ENCODE measurements around the gene PRKG1. TPM values are rescaled to one million over a fixed set of nuclear protein-coding genes. Genes with fewer than 3 reads are reported as not detected.
"Not testable (repeated sequence)": the region's sequence is repeated elsewhere in the genome, so short reads cannot be mapped to it uniquely, and the experiment has no call there.

The PRKG1 gene
- total RNA-seq, 1 experiment from 2014 or later, result 0.09 TPM

- BruUV-seq (replicated peaks), result no TSS peak
- Histone ChIP-seq H3K9me3 (no peaks in the 10 kb centered on the region), H3K4me1 (no peaks in the 10 kb centered on the region), H3K27me3 (replicated peaks; ENCODE audit: control insufficient read depth, insufficient read depth, low read length) (no peaks in the 10 kb centered on the region), H3K36me3 (ENCODE audit: control insufficient read depth, insufficient read depth, low read length) (no peaks in the 10 kb centered on the region), H3K4me3 (ENCODE audit: low read depth, low read length) (no peak overlapping the region)
- no peaks in the 10 kb centered on the region for H3K4me1 Mint-ChIP-seq (ENCODE audit: low read depth, unreplicated experiment)
- DNase-seq, result no peak
- intact Hi-C loops (cut with micrococcal nuclease; ENCODE audit: unreplicated experiment), result no loop called here
- ChIA-PET CTCF (no interaction called here), POLR2A (no interaction called here)
- no peak for TF ChIP-seq CTCF (IDR thresholded peaks at IDR 0.05; ENCODE audit: insufficient read depth in 1 of 2, low read depth in 1 of 2, low read length in 1 of 2, severe bottlenecking in 1 of 2, unreplicated experiment in 1 of 2)
- no peaks in the 10 kb centered on the region for H3K36me3 Mint-ChIP-seq (ENCODE audit: insufficient read depth, unreplicated experiment)
- H3K27me3 Mint-ChIP-seq (ENCODE audit: insufficient read depth, unreplicated experiment), result peaks cover 8% of the 10 kb centered on the region
- no peak overlapping the region for H3K4me3 Mint-ChIP-seq (ENCODE audit: unreplicated experiment)
- H3K27ac Mint-ChIP-seq (ENCODE audit: unreplicated experiment), result no peak overlapping the region
- H3K9me3 Mint-ChIP-seq (ENCODE audit: unreplicated experiment), result no peaks in the 10 kb centered on the region
Measured at GRCh38 chr10:51445588-51445987, 371.3 kb downstream of the PRKG1 start.

- DNase-seq, result no peak
- no peaks in the 10 kb centered on the region for H3K4me1 ChIP-seq
- no peak overlapping the region for H3K4me3 ChIP-seq (ENCODE audit: low read depth, low read length)
- intact Hi-C loops (cut with micrococcal nuclease; ENCODE audit: unreplicated experiment), result no loop called here
- H3K27me3 ChIP-seq (replicated peaks; ENCODE audit: control insufficient read depth, insufficient read depth, low read length), result no peaks in the 10 kb centered on the region
- H3K36me3 ChIP-seq (ENCODE audit: control insufficient read depth, insufficient read depth, low read length), result no peaks in the 10 kb centered on the region
- CTCF ChIA-PET, result no interaction called here
- no peaks in the 10 kb centered on the region for H3K4me1 Mint-ChIP-seq (ENCODE audit: low read depth, unreplicated experiment)
- POLR2A ChIA-PET, result no interaction called here
- H3K27me3 Mint-ChIP-seq (ENCODE audit: insufficient read depth, unreplicated experiment), result peaks cover 10% of the 10 kb centered on the region
- H3K4me3 Mint-ChIP-seq (ENCODE audit: unreplicated experiment), result no peak overlapping the region
- no peaks in the 10 kb centered on the region for H3K9me3 ChIP-seq
- no peaks in the 10 kb centered on the region for H3K9me3 Mint-ChIP-seq (ENCODE audit: unreplicated experiment)
- H3K27ac Mint-ChIP-seq (ENCODE audit: unreplicated experiment), result no peak overlapping the region
- no TSS peak for BruUV-seq (replicated peaks)
- TF ChIP-seq CTCF (IDR thresholded peaks at IDR 0.05; ENCODE audit: insufficient read depth in 1 of 2, low read depth in 1 of 2, low read length in 1 of 2, severe bottlenecking in 1 of 2, unreplicated experiment in 1 of 2), result no peak
- no peaks in the 10 kb centered on the region for H3K36me3 Mint-ChIP-seq (ENCODE audit: insufficient read depth, unreplicated experiment)
Measured at GRCh38 chr10:51447119-51447518, 372.8 kb downstream of the PRKG1 start.

GRCh38 chr10:51455762-51456161 lies 381.5 kb downstream of the PRKG1 start:
- BruUV-seq (replicated peaks); H3K27ac Mint-ChIP-seq (ENCODE audit: unreplicated experiment); CTCF ChIA-PET; H3K27me3 ChIP-seq (replicated peaks; ENCODE audit: control insufficient read depth, insufficient read depth, low read length); H3K4me3 ChIP-seq (ENCODE audit: low read depth, low read length); H3K9me3 ChIP-seq; DNase-seq; H3K36me3 ChIP-seq (ENCODE audit: control insufficient read depth, insufficient read depth, low read length); POLR2A ChIA-PET; intact Hi-C loops (cut with micrococcal nuclease; ENCODE audit: unreplicated experiment); H3K27me3 Mint-ChIP-seq (ENCODE audit: insufficient read depth, unreplicated experiment); H3K4me1 Mint-ChIP-seq (ENCODE audit: low read depth, unreplicated experiment); H3K4me3 Mint-ChIP-seq (ENCODE audit: unreplicated experiment); H3K4me1 ChIP-seq; H3K36me3 Mint-ChIP-seq (ENCODE audit: insufficient read depth, unreplicated experiment): not testable (repeated sequence)
- H3K9me3 Mint-ChIP-seq (ENCODE audit: unreplicated experiment), result peaks cover 13% of the 10 kb centered on the region

- BruUV-seq (replicated peaks), result no TSS peak
- Mint-ChIP-seq H3K27ac (ENCODE audit: unreplicated experiment) (no peak overlapping the region), H3K36me3 (ENCODE audit: insufficient read depth, unreplicated experiment) (no peaks in the 10 kb centered on the region), H3K27me3 (ENCODE audit: insufficient read depth, unreplicated experiment) (no peaks in the 10 kb centered on the region), H3K4me1 (ENCODE audit: low read depth, unreplicated experiment) (no peaks in the 10 kb centered on the region), H3K9me3 (ENCODE audit: unreplicated experiment) (peaks cover 13% of the 10 kb centered on the region), H3K4me3 (ENCODE audit: unreplicated experiment) (no peak overlapping the region)
- ChIA-PET CTCF (no interaction called here), POLR2A (no interaction called here)
- no peaks in the 10 kb centered on the region for H3K4me1 ChIP-seq
- intact Hi-C loops (cut with micrococcal nuclease; ENCODE audit: unreplicated experiment), result no loop called here
- no peaks in the 10 kb centered on the region for H3K36me3 ChIP-seq (ENCODE audit: control insufficient read depth, insufficient read depth, low read length)
- H3K9me3 ChIP-seq, result no peaks in the 10 kb centered on the region
- no peak for DNase-seq
- no peaks in the 10 kb centered on the region for H3K27me3 ChIP-seq (replicated peaks; ENCODE audit: control insufficient read depth, insufficient read depth, low read length)
- TF ChIP-seq CTCF (IDR thresholded peaks at IDR 0.05; ENCODE audit: insufficient read depth in 1 of 2, low read depth in 1 of 2, low read length in 1 of 2, severe bottlenecking in 1 of 2, unreplicated experiment in 1 of 2), result no peak
- H3K4me3 ChIP-seq (ENCODE audit: low read depth, low read length), result no peak overlapping the region
Measured at GRCh38 chr10:51459476-51459875, 385.2 kb downstream of the PRKG1 start.

All from Caco-2 (cell line).